GM18507 (cell line): ENCODE measurements around the gene NOXO1.
A peak's percentile ranks its signal among the peaks of the same experiment; 100 is the strongest.

ENCODE experiments used
- DNase-seq: peaks from one replicate; pipeline ENCODE4 v3.0.0; 2011; ENCODE audit warnings: low read depth; ENCODE audit not compliant: insufficient read length; ENCODE audit errors: extremely low spot score
- FAIRE-seq: peaks from 2 replicates; lab custom pipeline; 2011; peaks lifted over from hg19 to GRCh38; lab: Jason Lieb, UNC

Gene NOXO1

DNA sequence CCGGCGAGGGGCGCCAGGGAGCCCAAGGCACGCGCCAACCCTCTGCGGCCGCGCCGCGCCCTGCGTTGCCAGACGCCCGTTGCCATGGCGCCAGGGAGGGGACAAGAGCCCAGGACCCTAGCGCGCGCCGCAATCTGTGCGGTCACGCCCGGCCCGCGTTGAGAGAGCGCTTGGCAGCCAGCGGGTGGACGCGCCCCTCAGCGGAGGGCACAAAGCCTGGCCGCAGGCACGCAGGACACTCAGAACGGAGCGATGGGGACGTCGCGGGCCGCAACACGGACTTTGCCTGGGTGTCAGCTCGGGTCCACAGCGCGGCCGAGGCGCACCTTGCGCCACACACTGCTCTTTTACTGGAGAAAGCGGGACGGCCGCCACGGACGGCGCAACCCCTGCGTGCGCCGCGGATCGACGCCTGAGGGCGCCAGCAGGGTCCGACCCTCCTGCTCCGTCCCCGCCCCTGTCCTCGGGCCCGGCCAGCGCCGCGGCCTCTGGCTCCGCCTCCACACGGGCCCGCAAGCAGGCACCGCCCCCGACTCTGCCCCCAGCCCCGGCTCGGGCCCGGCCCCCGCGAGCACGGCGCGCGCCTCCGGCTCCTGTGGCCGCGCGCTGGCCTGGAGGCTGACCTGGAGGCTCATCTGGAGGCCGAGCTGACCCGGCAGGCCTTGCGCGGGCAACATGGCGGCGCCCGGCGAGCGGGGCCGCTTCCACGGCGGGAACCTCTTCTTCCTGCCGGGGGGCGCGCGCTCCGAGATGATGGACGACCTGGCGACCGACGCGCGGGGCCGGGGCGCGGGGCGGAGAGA lies 2.5 kb upstream of the NOXO1 start, which contains the start of gene GFER:
GFER (plus strand) TSS at position 650 of the 803 bp plus-strand sequence; CDS start at position 676, 26 bp downstream.
- FAIRE-seq (peak; percentile 92), DNase-seq (peak; percentile 81)

DNA sequence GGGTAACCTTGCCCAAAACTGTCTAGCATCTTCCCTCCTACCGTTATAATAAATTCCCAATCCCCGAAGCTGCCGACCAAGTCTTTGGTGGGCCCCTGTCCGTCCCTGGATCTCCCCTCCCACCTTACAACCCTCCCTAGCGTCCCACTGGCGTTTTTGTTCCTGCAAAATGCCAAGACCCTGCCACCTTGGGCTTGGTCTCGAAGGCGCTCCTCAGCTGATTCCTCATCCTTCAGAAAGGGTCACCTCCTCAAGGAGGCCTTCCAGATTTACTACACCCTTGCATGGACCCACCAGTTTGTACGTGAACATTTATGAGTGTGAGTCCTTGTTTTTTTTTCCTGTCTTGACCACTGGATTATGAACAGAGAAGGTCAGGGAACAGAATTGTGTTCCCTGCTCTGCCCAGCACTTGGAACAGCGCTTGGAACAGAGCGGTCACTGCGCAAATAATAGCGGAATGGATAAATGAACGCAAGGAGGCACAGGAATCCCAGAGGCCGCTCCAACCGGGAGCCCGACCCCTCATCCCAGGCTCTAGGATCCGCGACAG lies 1.8 kb upstream of the NOXO1 start:
- DNase-seq (no peak), FAIRE-seq (no peak)

- no peak for FAIRE-seq
Observed at GRCh38 chr16:1982013-1982433, 754 bp upstream of the NOXO1 start.

DNA sequence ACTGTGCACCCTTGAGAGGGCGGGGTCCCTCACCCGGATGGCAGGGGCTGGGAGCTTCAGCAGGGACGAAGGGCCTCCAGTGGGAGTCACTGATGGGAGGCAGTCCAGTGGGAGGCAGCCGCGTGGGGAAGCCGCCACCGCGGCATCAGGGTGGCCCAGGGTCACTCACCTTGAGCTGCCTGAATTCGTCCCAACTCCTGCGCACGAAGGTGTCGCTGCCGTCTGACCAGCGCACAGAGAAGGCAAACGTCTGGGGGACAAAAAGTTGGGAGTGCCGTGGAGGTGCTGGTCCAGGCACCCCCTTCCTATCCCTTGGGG lies 540 bp downstream of the NOXO1 start:
- no peak for FAIRE-seq
- no peak for DNase-seq

More at GRCh38 chr16:1982013-1982433, 754 bp upstream of the NOXO1 start:
- DNase-seq = no peak

DNA sequence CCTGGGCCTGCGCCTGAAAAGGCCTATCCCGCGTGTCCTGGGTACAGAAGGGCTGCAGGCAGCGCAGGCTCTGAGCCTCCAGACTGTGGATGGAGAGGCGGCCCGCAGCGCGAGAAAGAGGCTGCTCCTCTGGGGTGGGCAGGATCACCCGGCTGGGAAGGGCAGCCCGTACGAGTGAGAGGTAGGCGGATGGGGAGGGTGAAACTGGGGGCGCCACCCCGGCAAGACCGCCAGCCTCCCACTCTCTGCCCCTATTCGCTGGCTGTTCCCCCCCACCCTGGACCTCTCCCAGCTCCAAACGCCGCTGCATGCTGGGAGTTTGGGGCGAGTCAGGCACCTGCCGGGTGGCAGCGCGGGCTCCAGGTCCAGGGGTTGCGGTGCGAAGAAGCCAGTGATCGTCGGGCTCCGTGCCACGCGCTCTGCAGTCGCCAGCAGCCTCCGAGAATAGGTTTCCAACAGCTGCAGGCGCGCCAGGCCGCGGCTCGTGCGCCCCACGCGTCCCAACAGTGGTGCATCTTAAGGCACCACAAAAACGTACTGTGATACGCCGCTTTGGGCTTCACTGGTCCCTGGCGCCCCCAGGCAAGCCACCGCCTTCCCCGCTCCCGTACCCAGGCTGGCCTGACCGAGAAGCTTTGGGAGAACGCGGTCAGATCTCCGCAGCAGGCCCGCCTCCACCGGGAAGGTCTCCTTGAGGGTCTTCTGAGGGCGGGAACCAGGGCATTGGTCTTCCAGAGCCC lies 1.1 kb downstream of the NOXO1 start:
- no peak for DNase-seq
- FAIRE-seq = no peak

- FAIRE-seq (no peak), DNase-seq (no peak)
Observed at GRCh38 chr16:1979271-1980029, 1.8 kb downstream of the NOXO1 start.

- DNase-seq (no peak), FAIRE-seq (no peak)
Observed at GRCh38 chr16:1978476-1979120, 2.7 kb downstream of the NOXO1 start.

DNA sequence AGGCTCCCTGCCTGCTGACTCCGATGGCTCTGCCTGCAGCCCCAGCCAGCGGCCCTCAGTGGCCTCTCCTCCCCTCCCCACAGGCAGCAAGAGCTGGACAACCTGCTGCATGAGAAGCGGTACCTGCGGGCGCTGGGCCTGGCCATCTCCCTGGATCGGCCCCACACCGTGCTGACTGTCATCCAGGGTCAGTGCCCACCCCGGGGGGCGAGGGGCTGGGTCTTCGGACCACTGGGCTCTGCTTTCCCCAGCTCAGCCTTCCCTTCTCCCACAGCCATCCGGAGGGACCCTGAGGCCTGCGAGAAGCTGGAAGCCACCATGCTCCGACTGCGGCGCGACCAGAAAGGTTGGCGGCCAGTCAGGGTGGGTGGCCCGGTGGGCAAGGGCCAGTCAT lies 3.4 kb downstream of the NOXO1 start:
- FAIRE-seq (no peak), DNase-seq (no peak)

GRCh38 chr16:1976951-1977874 lies 4.1 kb downstream of the NOXO1 start:
- FAIRE-seq (no peak), DNase-seq (no peak)

DNA sequence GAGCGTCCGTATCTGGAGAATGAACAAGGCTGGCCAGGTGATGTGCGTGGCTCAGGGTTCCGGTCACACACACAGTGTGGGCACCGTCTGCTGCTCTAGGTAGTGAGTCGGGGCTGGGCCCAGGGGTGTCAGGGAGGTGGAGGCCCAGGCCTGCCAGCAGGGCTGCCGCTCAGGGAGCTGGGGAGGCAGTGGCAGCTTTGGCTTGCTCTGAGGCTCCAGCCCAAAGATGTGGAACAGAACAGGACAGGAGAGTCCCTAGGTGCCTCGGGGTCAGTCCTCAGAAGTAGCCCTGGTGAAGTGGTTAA lies 5.1 kb downstream of the NOXO1 start:
- FAIRE-seq = no peak
- DNase-seq = no peak

- FAIRE-seq = no peak
- DNase-seq = no peak
Observed at GRCh38 chr16:1975432-1976215, 5.6 kb downstream of the NOXO1 start.

DNA sequence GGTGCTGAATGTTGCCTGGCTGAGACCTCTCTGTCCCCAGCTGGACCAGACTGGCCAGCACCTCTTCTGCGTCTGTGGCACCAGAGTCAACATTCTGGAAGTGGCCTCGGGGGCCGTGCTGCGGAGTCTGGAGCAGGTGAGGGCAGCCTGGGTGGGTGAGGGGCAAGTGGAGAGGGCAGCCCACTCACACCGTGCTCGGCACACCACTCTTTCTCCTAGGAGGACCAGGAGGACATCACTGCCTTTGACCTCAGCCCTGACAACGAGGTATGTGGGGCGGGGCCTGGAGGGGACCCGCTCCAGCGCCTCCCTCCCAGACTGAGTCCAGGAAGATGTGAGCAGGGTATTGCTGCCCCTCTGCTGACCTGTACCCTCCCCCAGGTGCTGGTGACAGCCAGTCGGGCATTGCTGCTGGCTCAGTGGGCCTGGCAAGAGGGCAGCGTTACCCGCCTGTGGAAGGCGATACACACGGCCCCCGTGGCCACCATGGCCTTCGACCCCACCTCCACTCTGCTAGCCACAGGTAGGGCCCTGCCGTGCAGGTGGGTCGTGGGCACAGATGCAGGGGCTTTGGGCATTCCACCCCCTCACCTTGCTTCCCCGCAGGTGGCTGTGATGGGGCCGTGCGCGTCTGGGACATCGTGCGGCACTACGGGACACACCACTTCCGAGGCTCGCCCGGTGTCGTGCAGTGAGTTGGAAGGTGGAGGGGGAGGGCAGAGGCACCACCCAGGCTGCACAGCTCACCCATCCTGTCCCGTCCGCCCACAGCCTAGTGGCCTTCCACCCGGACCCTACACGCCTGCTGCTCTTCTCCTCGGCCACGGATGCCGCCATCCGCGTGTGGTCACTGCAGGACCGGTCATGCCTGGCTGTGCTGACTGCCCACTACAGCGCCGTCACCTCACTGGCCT lies 6.9 kb downstream of the NOXO1 start:
- no peak for FAIRE-seq
- no peak for DNase-seq

DNA sequence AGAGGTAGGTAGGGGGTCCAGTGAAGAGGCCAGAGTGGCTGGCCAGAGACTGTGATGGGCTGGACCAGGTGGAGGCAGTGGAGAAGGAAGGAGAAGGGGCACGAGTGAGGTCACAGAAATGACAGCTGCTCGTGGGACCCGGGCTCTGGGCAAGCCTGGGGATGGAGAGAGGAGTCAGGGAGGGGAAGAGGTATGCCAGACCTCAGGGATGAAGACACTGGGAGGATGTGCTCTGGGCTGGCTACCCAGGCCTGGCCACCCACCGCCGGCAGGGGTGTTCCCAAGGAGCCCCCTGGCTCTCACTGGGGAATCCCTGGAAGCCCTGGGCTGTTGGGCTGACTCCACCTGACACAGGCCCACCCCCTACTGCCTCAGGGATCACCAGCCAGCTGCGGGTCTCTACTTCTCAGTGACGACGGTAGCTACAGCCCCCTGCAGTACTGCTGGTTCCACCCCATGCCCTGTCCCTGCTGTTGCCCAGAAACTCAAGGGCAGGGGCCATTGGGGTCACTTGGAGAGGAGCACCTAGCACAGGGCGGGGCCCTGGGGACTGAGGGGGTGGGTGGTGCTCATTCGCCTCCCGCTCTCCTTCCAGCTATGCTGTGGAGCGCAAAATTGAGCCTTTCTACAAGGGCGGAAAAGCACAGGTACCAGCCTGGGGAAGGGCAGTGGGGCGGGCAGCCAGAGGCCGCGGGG lies 7.7 kb downstream of the NOXO1 start:
- FAIRE-seq = no peak
- DNase-seq = no peak

DNA sequence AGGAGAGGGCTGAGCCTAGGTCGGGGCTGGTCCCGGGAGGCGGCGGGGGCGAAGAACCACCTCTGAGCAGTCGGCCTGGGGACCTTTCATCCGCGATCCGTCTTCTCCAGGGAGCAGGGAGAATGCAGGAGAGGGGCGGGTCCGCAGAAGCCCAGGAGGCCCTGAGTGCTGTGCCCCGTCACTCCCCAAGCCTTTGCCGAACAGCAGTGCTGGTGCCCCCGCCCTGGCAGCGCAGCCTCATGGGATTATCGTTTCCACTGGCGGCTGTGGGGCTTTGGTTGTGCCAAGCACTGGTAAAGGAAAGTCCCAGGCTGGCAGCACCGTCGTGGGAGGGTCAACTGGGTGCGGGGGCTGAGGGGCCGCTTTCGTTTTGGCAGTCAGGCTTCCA lies 8.8 kb downstream of the NOXO1 start:
- no peak for DNase-seq
- no peak for FAIRE-seq

GRCh38 chr16:1971796-1972489 lies 9.3 kb downstream of the NOXO1 start, which contains the start of gene TBL3:
Gene TBL3 (plus strand): TSS chr16:1972053. CDS start chr16:1972165, 112 bp downstream.
- FAIRE-seq (peak; percentile 98), DNase-seq (peak; percentile 88)
